Measurements from ENCODE around the gene MLLT6.

The MLLT6 gene

GRCh38 chr17:38704606-38705522 is at the start of gene MLLT6:
TSS of gene MLLT6 (plus strand) at chr17:38705273. CDS start at chr17:38705633, 360 bp downstream.
- DNase-seq (ENCODE audit: low read depth in 4 of 4, low spot score in 1 of 4): peak in 2 of 4 experiments; percentile 59 to 66

DNA sequence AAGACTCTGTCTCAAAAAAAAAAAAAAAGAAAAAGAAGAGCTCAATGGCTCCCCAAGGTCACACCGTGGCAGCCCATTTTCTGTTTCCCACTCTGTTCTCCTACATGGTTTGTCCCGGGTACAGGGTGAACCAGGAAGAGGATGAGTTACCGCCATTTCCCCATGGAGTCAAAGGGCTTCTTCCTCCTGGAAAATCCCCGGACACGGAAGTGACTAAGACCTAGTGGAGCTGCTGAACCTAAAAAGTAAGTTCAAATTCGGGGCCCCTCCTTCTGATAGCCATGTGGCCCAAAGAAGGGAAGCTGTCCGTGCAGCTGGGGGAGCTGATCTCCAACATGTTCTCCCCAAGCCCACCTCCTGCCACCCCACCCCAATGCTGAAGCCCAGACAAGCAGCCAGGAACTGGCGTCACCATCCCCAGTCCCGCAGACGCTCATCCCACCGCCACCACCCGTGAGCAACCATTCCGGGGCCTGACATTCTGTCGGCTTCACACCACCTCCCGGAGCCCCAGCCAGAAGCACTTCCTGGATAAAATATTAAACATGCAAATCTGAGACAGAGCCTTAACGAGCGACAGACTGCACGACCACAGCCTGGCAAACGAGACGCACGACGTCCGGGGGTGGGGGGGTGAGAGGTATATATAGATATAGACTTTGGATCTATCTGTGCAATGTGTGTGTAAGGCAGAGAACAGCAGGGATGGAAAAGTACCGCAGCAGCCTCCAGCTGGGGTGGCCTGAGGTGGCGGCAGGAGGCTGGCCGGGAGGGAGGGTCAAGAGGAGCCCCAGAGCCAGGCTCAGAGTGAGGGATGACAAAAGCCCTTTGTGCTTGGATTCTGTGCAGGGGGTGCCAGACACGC is 47.9 kb upstream of the MLLT6 start:
- no peak for DNase-seq (ENCODE audit: low read depth in 4 of 4, low spot score in 1 of 4)

DNA sequence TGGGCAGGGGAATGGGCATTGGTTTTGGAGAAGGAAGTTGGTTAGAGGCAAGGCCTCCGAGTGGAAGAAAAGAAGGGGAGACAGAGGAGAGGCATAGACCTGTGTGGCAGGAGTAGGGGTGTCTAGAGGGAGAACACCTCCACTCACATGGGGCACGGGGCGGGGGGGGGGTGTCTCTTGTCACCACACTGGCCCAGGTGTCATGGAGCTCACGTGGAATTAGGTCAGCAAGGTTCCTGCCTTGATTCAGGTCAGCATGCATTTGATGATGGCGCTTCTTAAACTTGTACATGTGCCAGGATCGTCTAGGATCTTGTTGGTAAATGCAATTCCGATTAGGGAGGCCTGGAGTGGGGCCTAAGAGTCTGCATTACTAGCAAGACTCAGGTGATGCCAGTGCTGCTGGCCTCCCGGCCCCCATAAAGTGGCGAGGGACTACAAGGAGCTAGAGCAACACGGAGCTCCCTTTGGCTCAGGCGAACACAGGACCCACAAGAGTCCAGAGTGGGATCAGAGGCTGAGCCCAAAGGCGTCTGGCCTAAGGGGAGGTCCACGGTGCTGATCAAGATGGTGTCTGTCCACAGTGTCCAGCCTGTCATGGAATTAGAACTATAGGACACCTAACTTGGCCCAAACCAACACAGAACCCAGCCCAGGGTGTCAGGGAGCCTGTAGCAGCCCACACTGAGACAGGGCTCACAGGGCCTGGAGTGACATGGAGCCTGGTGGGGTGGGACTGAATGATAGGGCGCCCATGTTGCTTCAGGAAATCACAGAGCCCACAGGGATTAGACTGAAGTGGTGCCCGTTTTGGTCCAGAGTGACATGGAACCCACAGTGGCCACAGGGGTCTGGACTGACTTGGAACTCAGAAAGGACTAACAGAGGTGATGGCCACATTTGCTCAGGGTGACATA is 47.0 kb upstream of the MLLT6 start:
- DNase-seq (ENCODE audit: low read depth in 4 of 4, low spot score in 1 of 4): no peak

- no peak for DNase-seq (ENCODE audit: low read depth in 4 of 4, low spot score in 1 of 4)
These were observed 46.2 kb upstream of the MLLT6 start for GRCh38 chr17:38658741-38659345.

DNA sequence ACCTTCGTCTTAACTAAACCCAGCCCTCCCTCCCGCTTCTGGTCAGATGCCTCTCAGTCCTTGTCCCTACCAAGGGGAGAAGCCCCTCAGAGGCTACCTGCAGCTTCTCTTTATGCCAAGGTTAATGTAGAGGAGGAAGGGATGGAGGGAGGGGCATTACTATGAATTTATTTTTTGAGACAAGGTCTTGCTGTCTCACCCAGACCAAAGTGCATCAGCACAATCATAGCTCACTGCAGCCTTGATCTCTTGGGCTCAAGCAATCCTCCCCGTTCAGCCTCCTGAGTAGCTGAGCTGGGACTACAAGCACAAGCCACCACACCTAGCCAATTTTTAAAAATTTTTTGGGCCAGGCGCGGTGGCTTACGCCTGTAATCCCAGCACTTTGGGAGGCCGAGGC is 45.7 kb upstream of the MLLT6 start:
- no peak for DNase-seq (ENCODE audit: low read depth in 4 of 4, low spot score in 1 of 4)

DNA sequence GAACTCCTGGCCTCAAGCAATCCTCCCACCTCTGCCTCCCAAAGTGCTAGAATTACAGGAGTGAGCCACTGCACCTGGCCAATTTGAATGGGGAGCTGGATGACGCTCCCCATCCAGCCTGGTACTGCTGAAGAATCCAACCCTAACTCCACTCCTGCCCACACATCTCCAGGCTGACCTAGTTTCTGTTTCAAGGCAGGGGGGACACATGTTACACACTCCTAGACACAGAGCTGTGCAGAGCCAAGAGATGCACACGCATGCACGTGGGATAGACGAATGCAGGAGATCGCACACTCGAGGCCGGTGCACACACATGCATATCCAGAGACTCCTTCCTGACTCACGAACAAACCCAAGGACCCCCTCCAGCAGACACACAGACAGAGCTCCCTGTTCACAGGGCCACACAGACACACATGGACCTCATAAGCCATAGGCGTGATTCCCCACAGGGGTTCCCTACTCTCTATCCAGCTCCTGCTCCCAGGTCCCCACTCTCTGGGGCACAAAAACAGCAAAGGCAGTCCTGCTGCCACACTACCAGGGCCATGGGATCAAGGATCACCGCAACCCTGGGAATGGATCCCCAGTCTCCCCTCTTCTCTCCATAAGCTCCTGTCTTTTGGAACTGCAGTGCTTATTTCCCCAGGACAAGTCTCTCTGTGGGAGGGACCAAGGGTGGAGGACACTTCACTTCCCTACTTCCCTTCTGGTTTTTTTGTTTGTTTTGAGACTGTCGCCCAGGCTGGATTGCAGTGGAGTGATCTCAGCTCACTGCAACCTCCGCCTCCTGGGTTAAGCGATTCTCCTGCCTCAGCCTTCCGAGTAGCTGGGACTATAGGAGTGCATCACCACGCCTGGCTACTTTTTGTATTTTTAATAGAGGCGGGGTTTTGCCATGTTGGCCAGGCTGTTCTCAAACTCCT is 44.7 kb upstream of the MLLT6 start:
- no peak for DNase-seq (ENCODE audit: low read depth in 4 of 4, low spot score in 1 of 4)

DNA sequence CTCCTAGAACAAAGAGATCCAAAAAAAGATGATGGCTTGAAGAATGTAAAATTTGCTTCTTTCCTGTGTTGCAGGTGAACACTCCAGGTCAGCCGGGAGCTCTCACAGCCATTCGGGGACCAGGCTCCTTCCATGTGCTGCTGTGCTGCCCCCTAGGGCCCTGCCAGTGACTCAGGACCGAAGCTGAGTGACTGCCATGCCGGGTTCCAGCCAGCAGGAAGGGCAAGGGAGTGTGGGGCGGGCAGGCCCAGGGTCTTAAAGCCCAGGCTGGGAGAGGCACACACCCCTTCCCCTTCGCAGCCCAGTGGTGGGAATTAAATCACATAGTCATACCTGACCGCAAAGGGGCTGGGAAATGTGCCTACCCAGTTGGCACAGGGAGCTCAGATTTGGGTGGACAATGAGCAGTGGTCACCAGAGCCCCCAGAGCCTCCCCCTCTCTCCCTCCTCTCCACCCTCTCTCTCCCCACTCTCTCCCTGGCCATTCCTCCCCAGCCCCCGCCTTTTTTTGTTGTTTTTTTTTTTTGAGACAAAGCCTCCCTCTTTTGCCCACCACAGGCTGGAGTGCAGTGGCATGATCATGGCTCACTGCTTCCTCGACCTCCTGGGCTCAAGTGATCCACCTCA is 41.8 kb upstream of the MLLT6 start:
- DNase-seq (ENCODE audit: low read depth in 4 of 4, low spot score in 1 of 4): no peak

DNA sequence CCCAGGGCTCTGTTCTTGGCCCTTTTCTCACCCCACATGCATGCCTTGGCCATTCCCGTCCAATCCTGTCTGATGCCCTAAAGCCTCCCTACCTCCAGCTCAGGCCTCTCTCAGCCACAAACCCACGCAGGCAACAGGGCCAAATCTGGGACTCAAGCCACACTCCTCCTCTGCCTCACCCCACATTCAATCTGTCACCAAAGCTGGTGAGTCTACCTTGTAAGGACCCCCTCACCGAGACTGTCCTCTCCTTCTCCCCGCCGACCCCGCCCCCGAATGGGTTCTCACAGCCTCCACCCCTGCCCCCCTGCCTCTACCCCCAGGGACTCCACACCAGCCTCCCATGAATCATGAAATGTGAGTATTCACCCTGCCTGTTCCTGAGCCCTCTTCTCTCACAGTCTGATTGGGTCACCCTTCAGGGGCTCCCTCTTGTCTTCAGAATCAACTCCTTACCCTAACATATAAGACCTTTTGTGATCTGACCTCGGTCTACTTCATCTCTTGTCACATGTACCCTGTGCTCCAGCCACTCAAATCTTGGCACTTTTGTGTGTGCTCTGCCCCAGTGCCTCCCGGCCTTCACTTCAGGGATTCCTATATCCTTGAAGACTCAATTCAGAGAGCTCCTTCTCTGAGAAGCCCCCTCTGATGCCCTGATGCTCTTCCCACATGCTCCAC is 41.0 kb upstream of the MLLT6 start:
- no peak for DNase-seq (ENCODE audit: low read depth in 4 of 4, low spot score in 1 of 4)

DNA sequence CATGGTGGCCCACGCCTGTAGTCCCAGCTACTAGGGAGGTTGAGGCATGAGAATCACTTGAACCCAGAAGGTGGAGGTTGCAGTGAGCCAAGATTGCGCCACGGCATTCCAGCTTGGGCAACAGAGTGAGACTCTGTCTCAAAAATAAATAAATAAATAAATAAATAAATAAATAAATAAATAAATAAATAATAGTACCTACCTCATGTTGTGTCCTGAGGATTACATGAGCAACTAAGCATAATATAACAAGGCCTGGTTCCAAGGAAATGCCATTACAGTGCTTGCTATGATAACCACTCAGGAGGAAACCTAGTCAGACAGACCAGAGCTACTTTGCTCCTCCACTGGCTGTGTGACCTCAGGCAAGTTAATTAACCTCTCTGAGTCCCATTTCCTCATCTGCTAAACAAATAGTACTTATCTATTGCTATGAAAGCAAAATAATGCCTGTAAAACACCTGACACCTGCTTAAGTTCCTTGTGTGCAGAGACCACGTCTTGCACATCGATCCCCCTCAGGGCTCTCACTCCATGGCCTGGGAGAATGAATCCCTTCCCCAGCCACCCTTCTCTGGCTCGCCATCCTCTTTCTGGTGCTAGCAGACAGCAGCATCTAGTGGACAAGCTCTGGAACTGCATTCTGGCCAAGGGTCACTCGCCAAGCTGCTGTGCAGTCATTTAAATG is 37.8 kb upstream of the MLLT6 start:
- DNase-seq (ENCODE audit: low read depth in 4 of 4, low spot score in 1 of 4): peak in 1 of 4 experiments; percentile 34

GRCh38 chr17:38667787-38668122 is 37.3 kb upstream of the MLLT6 start:
- DNase-seq (ENCODE audit: low read depth in 4 of 4, low spot score in 1 of 4): no peak

DNA sequence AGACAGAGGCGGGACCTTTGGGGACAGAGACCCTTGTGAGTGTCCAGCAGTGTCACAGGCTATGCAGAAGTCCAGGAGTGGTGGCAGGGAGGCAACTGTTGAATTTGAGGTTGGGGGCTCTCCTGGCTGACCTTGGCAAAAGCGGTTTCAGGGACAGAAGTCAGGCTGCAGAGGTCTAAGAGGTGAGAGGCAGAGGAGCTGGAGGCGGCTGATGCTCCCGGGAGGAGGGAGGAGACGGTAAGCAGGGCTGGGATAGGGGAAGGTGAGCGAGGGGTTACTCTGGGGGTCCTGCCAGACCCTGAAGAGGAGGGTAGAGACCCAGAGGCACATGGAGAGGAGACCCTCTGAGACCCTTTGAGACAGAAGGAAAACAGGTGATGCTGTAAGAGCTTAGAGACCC is 35.6 kb upstream of the MLLT6 start:
- DNase-seq (ENCODE audit: low read depth in 4 of 4, low spot score in 1 of 4): no peak

DNA sequence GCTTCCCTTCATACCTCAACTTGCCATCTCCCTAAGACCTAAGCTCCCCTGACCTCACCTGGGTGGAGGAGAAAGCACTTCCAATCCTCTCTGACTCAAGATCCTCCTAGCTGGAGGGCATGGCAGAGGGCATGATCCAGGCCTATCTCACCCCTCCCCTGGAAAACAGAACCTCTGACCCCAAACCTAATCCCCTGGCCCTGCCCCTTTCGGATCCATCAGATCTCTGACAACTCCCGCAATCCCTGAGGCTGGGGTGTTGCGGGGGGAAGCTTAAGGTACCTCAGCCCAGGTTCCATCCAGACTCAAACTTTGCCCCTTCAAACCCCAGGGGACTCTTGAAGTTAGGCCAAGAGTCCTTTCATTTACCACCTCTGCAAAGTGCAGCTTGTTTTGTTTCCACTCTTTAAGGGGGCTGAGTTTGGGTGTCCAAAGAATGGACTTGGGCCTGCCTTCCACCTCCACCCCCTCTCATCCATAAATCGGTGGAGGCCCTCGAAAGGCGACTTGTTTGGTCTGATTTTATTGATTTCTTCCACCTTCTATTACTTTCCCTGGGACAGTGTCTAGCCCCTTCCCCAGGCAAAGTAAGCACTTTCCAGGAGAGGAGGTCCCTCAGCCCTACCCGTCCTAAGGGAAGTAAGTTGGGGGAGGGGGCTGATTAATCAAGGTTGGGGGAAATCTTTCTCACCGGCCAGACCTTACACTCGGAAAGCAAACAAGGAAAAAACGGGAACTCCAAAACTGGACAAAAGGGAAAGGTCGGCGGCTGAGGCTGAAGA is 32.9 kb upstream of the MLLT6 start:
- DNase-seq (ENCODE audit: low read depth in 4 of 4, low spot score in 1 of 4): no peak

GRCh38 chr17:38672788-38673706 is 32.0 kb upstream of the MLLT6 start:
- DNase-seq (ENCODE audit: low read depth in 4 of 4, low spot score in 1 of 4): no peak

- no peak for DNase-seq (ENCODE audit: low read depth in 4 of 4, low spot score in 1 of 4)
These were observed 31.4 kb upstream of the MLLT6 start for GRCh38 chr17:38673707-38674013.

- DNase-seq (ENCODE audit: low read depth in 4 of 4, low spot score in 1 of 4): peak in 2 of 4 experiments; percentile 30 to 43
These were observed 30.9 kb upstream of the MLLT6 start for GRCh38 chr17:38674014-38674748.

Data from stimulated activated CD4-positive, alpha-beta T cell treated with anti-CD3 and anti-CD28 coated beads, Interleukin-1b, Interleukin-23, amount 100 ng/mL, for 24 hours (primary cell).